ENCODE data around the gene SLC16A1. TPM values are rescaled to one million over a fixed set of nuclear protein-coding genes. Genes with fewer than 3 reads are reported as not detected.
"Not testable (repeated sequence)": the region's sequence is repeated elsewhere in the genome, so short reads cannot be mapped to it uniquely, and the experiment has no call there.

SLC16A1 gene
- total RNA-seq, 1 experiment from 2014 or later: 116 TPM

DNA sequence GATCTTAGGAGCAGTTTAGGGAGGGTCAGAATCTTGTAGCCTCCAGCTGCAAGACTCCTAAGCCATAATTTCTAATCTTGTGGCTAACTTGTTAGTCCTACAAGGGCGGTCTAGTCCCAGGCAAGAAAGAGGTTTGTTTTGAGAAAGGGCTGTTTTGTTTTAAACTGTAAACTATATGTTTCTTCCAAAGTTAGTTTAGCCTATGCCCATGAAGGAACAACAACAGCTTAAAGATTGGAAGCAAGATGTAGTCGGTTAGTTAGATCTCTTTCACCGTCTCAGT, 62.0 kb downstream of the SLC16A1 start:
- peaks cover 12% of the 10 kb centered on the region; the same call in 1 of the 2 replicates for H3K9me3 ChIP-seq (ENCODE audit: low read length)
- ChIA-PET POLR2A (ENCODE audit: unreplicated experiment) (interaction anchor here (0.6 kb wide), 1 partner anchor 149 kb away, joined by 4 read pairs; no protein-coding TSS in a partner anchor), CTCF (no interaction called here)
- no peak for DNase-seq
- H4K20me1 ChIP-seq (ENCODE audit: low read length): no peaks in the 10 kb centered on the region
- ATAC-seq: no peak
- no peak overlapping the region for H3K4me3 ChIP-seq (ENCODE audit: low read length)
- no peak overlapping the region for H3K9ac ChIP-seq (ENCODE audit: low read length)
- H3K27me3 ChIP-seq (ENCODE audit: low read length): no peaks in the 10 kb centered on the region
- no peak overlapping the region for H3K4me2 ChIP-seq (ENCODE audit: low read length)
- no peak overlapping the region for H2AFZ ChIP-seq (ENCODE audit: low read length)
- peaks cover 5% of the 10 kb centered on the region; the same call in 1 of the 2 replicates for H3K36me3 ChIP-seq (ENCODE audit: low read depth, low read length)
- H3K27ac ChIP-seq (ENCODE audit: low read length): no peak overlapping the region
- no peaks in the 10 kb centered on the region for H3K79me2 ChIP-seq (ENCODE audit: low read length)
- no peaks in the 10 kb centered on the region for H3K4me1 ChIP-seq (ENCODE audit: insufficient read depth, low read length)
- H3K9me2 ChIP-seq (replicated peaks; ENCODE audit: low read length): no peaks in the 10 kb centered on the region
- intact Hi-C loops (cut with micrococcal nuclease): no loop called here
- BruUV-seq (replicated peaks): no TSS peak
- no peak for TF ChIP-seq EZH2phosphoT487 (IDR thresholded peaks at IDR 0.05; ENCODE audit: borderline replicate concordance, low read length)
- no peak for TF ChIP-seq CTCF (conservative IDR thresholded peaks at IDR 0.05; ENCODE audit: low read depth, low read length)
- no peak for TF ChIP-seq EZH2 (IDR thresholded peaks at IDR 0.05; ENCODE audit: low read length, unreplicated experiment)
- H3F3A ChIP-seq (ENCODE audit: low read length, unreplicated experiment): no peaks in the 10 kb centered on the region

DNA sequence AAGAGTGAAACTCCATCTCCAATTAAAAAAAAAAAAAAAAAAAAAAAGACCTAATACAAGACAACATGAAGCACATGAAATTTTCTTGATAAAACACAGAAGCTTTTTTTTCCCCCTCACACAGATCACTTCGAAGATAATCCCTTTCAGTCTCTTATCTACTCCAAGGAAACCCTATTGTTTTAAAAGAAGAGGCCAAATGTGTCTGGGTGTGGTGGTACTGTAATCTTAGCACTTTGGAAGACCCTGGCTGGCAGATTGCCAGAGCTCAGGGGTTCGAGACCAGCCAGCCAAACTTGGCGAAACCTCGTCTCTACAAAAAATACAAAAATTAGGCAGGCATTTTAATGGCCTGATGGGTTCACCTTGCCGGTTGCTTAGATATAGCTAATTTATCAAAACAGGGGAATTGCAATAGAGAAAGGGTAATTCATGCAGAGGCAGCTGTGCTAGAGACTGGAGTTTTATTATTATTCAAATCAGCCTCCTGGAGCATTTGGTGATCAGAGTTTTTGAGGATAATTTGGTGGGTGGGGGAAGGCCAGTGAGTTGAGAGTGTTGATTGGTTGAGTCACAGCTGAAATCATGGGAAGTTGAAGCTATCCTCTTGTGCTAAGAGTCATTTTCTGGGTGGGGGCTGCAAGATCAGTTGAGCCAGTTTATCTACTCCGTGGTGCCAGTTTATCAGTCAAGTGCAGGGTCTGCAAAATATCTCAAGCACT, 62.5 kb downstream of the SLC16A1 start:
- Histone ChIP-seq H3K27me3 (ENCODE audit: low read length) (no peaks in the 10 kb centered on the region), H3K9ac (ENCODE audit: low read length) (no peak overlapping the region), H3K4me3 (ENCODE audit: low read length) (no peak overlapping the region), H3K4me1 (ENCODE audit: insufficient read depth, low read length) (no peaks in the 10 kb centered on the region), H2AFZ (ENCODE audit: low read length) (no peak overlapping the region), H3K4me2 (ENCODE audit: low read length) (no peak overlapping the region), H3K79me2 (ENCODE audit: low read length) (no peaks in the 10 kb centered on the region), H3K27ac (ENCODE audit: low read length) (no peak overlapping the region), H3F3A (ENCODE audit: low read length, unreplicated experiment) (no peaks in the 10 kb centered on the region), H3K36me3 (ENCODE audit: low read depth, low read length) (peaks cover 5% of the 10 kb centered on the region; the same call in 1 of the 2 replicates), H4K20me1 (ENCODE audit: low read length) (no peaks in the 10 kb centered on the region), H3K9me3 (ENCODE audit: low read length) (peaks cover 12% of the 10 kb centered on the region; the same call in 1 of the 2 replicates), H3K9me2 (replicated peaks; ENCODE audit: low read length) (no peaks in the 10 kb centered on the region)
- CTCF ChIA-PET: interaction anchor here (0.7 kb wide), 1 partner anchor 23 kb away, joined by 11 read pairs; no protein-coding TSS in a partner anchor
- intact Hi-C loops (cut with micrococcal nuclease): no loop called here
- POLR2A ChIA-PET (ENCODE audit: unreplicated experiment): no interaction called here
- DNase-seq (no peak), ATAC-seq (no peak)
- BruUV-seq (replicated peaks): no TSS peak
- no peak for TF ChIP-seq CTCF (conservative IDR thresholded peaks at IDR 0.05; ENCODE audit: low read depth, low read length)
- TF ChIP-seq EZH2 (IDR thresholded peaks at IDR 0.05; ENCODE audit: low read length, unreplicated experiment): no peak
- TF ChIP-seq EZH2phosphoT487 (IDR thresholded peaks at IDR 0.05; ENCODE audit: borderline replicate concordance, low read length): no peak

DNA sequence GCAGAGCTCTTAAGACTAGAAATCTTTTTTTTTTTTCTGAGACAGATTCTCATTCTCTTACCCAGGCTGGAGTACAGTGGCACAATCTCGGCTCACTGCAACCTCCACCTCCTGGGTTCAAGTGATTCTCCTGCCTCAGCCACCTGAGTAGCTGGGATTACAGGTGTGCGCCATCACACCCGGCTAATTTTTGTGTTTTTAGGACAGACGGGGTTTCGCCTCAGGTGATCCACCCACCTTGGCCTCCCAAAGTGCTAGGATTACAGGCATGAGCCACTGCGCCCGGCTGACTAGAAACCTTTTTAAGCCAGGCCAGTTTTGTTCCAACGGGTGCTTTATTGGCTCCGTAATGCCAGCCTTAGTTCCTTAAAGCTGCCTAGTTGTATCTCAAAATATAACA, 66.1 kb downstream of the SLC16A1 start:
- H3K27me3 ChIP-seq (ENCODE audit: low read length); H3K79me2 ChIP-seq (ENCODE audit: low read length); BruUV-seq (replicated peaks); H3F3A ChIP-seq (ENCODE audit: low read length, unreplicated experiment); POLR2A ChIA-PET (ENCODE audit: unreplicated experiment); H3K9me2 ChIP-seq (replicated peaks; ENCODE audit: low read length); H3K4me1 ChIP-seq (ENCODE audit: insufficient read depth, low read length); H3K4me2 ChIP-seq (ENCODE audit: low read length); H3K36me3 ChIP-seq (ENCODE audit: low read depth, low read length); H4K20me1 ChIP-seq (ENCODE audit: low read length); H3K27ac ChIP-seq (ENCODE audit: low read length); H3K9ac ChIP-seq (ENCODE audit: low read length); H3K4me3 ChIP-seq (ENCODE audit: low read length); ATAC-seq; H2AFZ ChIP-seq (ENCODE audit: low read length): not testable (repeated sequence)
- DNase-seq: peak; percentile 1
- intact Hi-C loops (cut with micrococcal nuclease): loop anchor here (10.0 kb wide), 1 partner anchor 185 kb away; the partner anchor contains the start of gene LRIG2
- peaks cover 12% of the 10 kb centered on the region; the same call in 1 of the 2 replicates for H3K9me3 ChIP-seq (ENCODE audit: low read length)
- CTCF ChIA-PET: interaction anchor here (0.6 kb wide), 1 partner anchor 11 kb away, joined by 3 read pairs; no protein-coding TSS in a partner anchor
